ENCODE data around the gene LRRC15.

GRCh38 chr3:194314388-194315068, 55.0 kb downstream of the LRRC15 start:
- TF ChIP-seq CTCF (IDR thresholded peaks at IDR 0.05) = no peak
- no peak for TF ChIP-seq POLR2AphosphoS5 (IDR thresholded peaks at IDR 0.05)
- no peak for TF ChIP-seq EP300 (IDR thresholded peaks at IDR 0.05)
